GM12872 (cell line): ENCODE results near the gene TRMT10B.

Experiments used
- CTCF ChIP-seq: IDR thresholded peaks from 3 replicates; pipeline ENCODE4 v1.5.1; 2011; ENCODE audit warnings: low read depth, mild to moderate bottlenecking, low read length, moderate library complexity; ENCODE audit not compliant: insufficient read depth

The TRMT10B gene

GRCh38 chr9:37739222-37739621, 14.4 kb upstream of the TRMT10B start:
- TF ChIP-seq CTCF, result no peak

- no peak for TF ChIP-seq CTCF
Observed at GRCh38 chr9:37740128-37740527, 13.5 kb upstream of the TRMT10B start.

- TF ChIP-seq CTCF, result no peak
Observed at GRCh38 chr9:37740631-37741328, 12.8 kb upstream of the TRMT10B start.

GRCh38 chr9:37745970-37746369, 7.6 kb upstream of the TRMT10B start:
- TF ChIP-seq CTCF, result no peak

DNA sequence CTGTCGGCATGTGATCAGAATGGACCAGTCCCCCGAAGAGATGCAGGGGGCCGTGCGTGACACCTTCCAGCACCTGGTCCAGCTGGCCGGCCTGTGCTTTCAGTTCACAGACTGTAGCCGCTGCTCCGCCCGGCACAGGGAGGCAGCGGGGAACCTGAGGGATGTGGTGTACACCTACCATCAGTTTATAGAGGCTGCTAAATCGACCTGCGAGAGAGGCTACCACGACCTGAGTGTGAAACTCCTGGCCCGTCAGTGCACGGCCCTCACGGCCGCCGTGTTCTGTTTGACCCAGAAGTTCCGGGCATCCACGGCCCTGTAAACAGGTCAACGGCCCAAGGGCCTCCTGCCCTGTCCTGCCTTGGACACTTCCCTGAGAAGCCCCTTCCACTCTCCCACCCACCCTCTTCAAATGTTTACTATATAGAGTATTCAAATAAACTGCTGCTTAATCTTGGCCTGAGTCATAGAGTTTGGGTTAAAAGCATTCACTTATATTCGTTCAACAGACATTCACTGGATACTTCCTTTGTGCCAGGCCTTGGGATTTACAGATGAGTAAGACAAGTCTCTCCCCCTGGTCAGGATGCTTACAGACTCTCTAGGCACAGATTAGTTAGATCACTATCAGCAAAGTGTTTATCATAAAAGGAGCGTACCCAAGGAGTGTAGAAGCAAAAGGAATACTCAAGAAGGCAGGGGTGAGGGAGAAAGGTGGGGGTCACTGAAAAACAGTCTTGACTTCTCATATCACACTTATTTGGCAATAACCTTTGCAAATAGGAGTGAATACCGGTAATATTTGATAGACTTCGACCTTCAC, 6.9 kb upstream of the TRMT10B start:
- no peak for TF ChIP-seq CTCF

GRCh38 chr9:37747271-37747753, 6.3 kb upstream of the TRMT10B start:
- peak; percentile 95 for TF ChIP-seq CTCF

DNA sequence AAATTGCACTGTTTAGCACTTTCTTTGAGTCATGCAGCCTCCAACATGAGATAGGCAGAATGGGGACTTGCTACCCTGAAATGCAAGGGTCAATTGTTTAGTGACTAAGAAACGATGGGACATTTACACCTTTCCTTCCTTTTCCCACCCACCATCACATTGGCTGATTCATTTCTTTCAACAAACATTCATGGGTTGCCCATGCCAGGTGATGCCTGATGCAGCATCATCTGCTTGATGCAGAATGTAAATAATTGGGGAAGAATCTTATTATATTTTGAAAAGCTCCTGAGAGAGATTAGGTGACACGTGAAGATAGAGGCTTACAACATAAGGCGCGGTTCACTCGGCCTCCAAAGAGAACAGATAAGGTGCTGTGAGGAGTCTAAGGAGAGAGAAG, 4.5 kb upstream of the TRMT10B start:
- TF ChIP-seq CTCF, result no peak
